SK-N-SH treated with all-trans-retinoic acid at 6 μM for 48 hours (cell line): Measurements from ENCODE around the gene C11orf21.
A peak's percentile ranks its signal among the peaks of the same experiment; 100 is the strongest.

Experiments
- ATAC-seq: fragments of 200-7000 bp; cut with Tn5 transposase; 3 replicates; pipeline ENCODE4 v1.9.1; 2020; ENCODE audit warnings: mild to moderate bottlenecking, moderate library complexity
- ARNTL ChIP-seq: fragments of 450-650 bp; formaldehyde crosslinking; IDR thresholded peaks from 2 replicates; pipeline ENCODE4 v1.5.0; 2020; ENCODE audit warnings: low read depth, mild to moderate bottlenecking, moderate library complexity, borderline replicate concordance
- BACH2 ChIP-seq: fragments of 250-450 bp; sonication (Bioruptor Pico); IDR thresholded peaks from 2 replicates; pipeline ENCODE4 v1.9.0; 2021; ENCODE audit warnings: mild to moderate bottlenecking, borderline replicate concordance
- CSRNP3 ChIP-seq: fragments of 250-450 bp; sonication (Bioruptor Pico); IDR thresholded peaks from 2 replicates; pipeline ENCODE4 v1.5.1; 2021; ENCODE audit warnings: mild to moderate bottlenecking, moderate library complexity
- ESRRG ChIP-seq: fragments of 250-450 bp; sonication (Bioruptor Pico); IDR thresholded peaks from 2 replicates; pipeline ENCODE4 v1.6.1; 2021; ENCODE audit warnings: mild to moderate bottlenecking
- GLIS3 ChIP-seq: fragments of 250-450 bp; sonication (Bioruptor Pico); IDR thresholded peaks from 2 replicates; pipeline ENCODE4 v1.5.0; 2020; ENCODE audit warnings: mild to moderate bottlenecking, moderate library complexity
- ISL1 ChIP-seq: fragments of 250-450 bp; sonication (Bioruptor Pico); IDR thresholded peaks from 2 replicates; pipeline ENCODE4 v2.1.2; 2022; ENCODE audit warnings: mild to moderate bottlenecking, moderate library complexity
- OSR1 ChIP-seq: fragments of 250-450 bp; sonication (Bioruptor Pico); IDR thresholded peaks from 2 replicates; pipeline ENCODE4 v1.8.0; 2022; ENCODE audit warnings: moderate library complexity, mild to moderate bottlenecking, inconsistent platforms
- PPARA ChIP-seq: fragments of 250-450 bp; sonication (Bioruptor Pico); IDR thresholded peaks from 2 replicates; pipeline ENCODE4 v1.5.0; 2020; ENCODE audit warnings: mild to moderate bottlenecking, borderline replicate concordance
- RARB ChIP-seq: fragments of 250-450 bp; sonication (Bioruptor Pico); IDR thresholded peaks from 2 replicates; pipeline ENCODE4 v1.8.0; 2021; ENCODE audit warnings: mild to moderate bottlenecking, moderate library complexity
- TCF4 ChIP-seq: fragments of 250-450 bp; sonication (Bioruptor Pico); IDR thresholded peaks from 2 replicates; pipeline ENCODE4 v1.8.0; 2021; ENCODE audit warnings: mild to moderate bottlenecking, moderate library complexity, borderline replicate concordance
- TOX ChIP-seq: fragments of 250-450 bp; sonication (Bioruptor Pico); IDR thresholded peaks from 2 replicates; pipeline ENCODE4 v1.8.0; 2021; ENCODE audit warnings: mild to moderate bottlenecking, moderate library complexity, borderline replicate concordance
- ZC3H10 ChIP-seq: fragments of 250-450 bp; sonication (Bioruptor Pico); IDR thresholded peaks from 2 replicates; pipeline ENCODE4 v1.5.1; 2021; ENCODE audit warnings: mild to moderate bottlenecking, moderate library complexity
- ZFP3 ChIP-seq: fragments of 250-450 bp; sonication (Bioruptor Pico); IDR thresholded peaks from 2 replicates; pipeline ENCODE4 v1.5.0; 2020; ENCODE audit warnings: mild to moderate bottlenecking, moderate library complexity
- ZFP30 ChIP-seq: fragments of 450-650 bp; formaldehyde crosslinking; IDR thresholded peaks from 2 replicates; pipeline ENCODE4 v1.5.0; 2022; ENCODE audit warnings: mild to moderate bottlenecking, moderate library complexity
- ZNF565 ChIP-seq: fragments of 450-650 bp; formaldehyde crosslinking; conservative IDR thresholded peaks from 2 replicates; pipeline ENCODE4 v1.5.0; 2020; ENCODE audit warnings: low read depth, mild to moderate bottlenecking, moderate library complexity
- ZNF70 ChIP-seq: fragments of 450-650 bp; formaldehyde crosslinking; IDR thresholded peaks from 2 replicates; pipeline ENCODE4 v1.5.0; 2020; ENCODE audit warnings: mild to moderate bottlenecking, moderate library complexity
- ZNF8 ChIP-seq: fragments of 450-650 bp; formaldehyde crosslinking; IDR thresholded peaks from 2 replicates; pipeline ENCODE4 v1.5.0; 2020; ENCODE audit warnings: mild to moderate bottlenecking, moderate library complexity
- TF ChIP-seq, protein P1 (sequence below): fragments of 250-450 bp; sonication (Bioruptor Pico); IDR thresholded peaks from 2 replicates; pipeline ENCODE4 v1.5.0; 2020; ENCODE audit warnings: mild to moderate bottlenecking, moderate library complexity
- TF ChIP-seq, protein P2 (sequence below): fragments of 250-450 bp; sonication (Bioruptor Pico); IDR thresholded peaks from 2 replicates; pipeline ENCODE4 v1.5.1; 2020; ENCODE audit warnings: low read depth, mild to moderate bottlenecking, moderate library complexity
- TF ChIP-seq, protein P3 (sequence below): fragments of 250-450 bp; sonication (Bioruptor Pico); IDR thresholded peaks from 2 replicates; pipeline ENCODE4 v1.8.0; 2020; ENCODE audit warnings: mild to moderate bottlenecking, moderate library complexity, borderline replicate concordance

C11orf21 gene

DNA sequence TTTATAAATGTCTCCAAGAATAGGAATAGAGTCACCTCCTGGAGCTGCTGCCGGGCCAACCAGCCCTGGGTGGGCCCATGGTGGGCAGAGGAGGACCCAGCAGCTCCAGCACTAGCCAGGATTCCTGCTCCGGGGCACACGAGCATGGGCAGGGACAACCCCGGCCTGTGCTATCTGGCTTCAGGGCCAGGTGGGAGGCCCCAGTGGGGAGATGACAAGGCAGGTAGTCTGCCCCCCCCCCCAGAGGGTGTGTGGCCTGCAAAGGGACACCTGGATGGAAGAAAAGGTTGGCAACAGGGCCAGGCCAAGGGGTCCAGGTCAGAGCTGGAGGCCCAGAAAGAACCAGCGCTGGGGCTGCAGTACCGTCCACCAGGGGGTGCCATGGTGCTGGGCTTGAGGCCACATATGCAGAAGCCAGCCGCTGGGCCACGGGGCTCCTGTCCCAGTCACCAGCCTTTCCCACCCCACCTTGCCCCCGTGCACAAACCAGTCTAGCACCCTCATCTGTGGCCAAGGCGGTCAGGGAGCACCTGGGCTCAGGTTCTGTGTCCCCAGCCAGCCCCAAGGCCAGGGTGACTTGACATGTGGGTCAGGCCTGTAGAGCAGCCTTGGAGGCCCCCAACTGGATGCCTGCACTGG is 3.5 kb upstream of the C11orf21 start:
- TF ChIP-seq ZNF8 (CRISPR knock-in tag): no peak
- no peak for TF ChIP-seq CSRNP3
- TF ChIP-seq PPARA (CRISPR knock-in tag): no peak
- TF ChIP-seq, all 23 proteins: peak for 0

GRCh38 chr11:2304506-2305139 is 2.9 kb upstream of the C11orf21 start:
- ATAC-seq: no peak
- TF ChIP-seq ZNF8 (CRISPR knock-in tag) (no peak), ESRRG (no peak), ZNF70 (no peak), ARNTL (no peak), TOX (CRISPR knock-in tag) (no peak), ZNF565 (no peak), OSR1 (no peak), ZFP3 (CRISPR knock-in tag) (no peak), CSRNP3 (no peak), ZC3H10 (CRISPR knock-in tag) (no peak), PPARA (CRISPR knock-in tag) (no peak), GLIS3 (CRISPR knock-in tag) (no peak), RARB (CRISPR knock-in tag) (no peak)
- TF ChIP-seq, protein P1, sequence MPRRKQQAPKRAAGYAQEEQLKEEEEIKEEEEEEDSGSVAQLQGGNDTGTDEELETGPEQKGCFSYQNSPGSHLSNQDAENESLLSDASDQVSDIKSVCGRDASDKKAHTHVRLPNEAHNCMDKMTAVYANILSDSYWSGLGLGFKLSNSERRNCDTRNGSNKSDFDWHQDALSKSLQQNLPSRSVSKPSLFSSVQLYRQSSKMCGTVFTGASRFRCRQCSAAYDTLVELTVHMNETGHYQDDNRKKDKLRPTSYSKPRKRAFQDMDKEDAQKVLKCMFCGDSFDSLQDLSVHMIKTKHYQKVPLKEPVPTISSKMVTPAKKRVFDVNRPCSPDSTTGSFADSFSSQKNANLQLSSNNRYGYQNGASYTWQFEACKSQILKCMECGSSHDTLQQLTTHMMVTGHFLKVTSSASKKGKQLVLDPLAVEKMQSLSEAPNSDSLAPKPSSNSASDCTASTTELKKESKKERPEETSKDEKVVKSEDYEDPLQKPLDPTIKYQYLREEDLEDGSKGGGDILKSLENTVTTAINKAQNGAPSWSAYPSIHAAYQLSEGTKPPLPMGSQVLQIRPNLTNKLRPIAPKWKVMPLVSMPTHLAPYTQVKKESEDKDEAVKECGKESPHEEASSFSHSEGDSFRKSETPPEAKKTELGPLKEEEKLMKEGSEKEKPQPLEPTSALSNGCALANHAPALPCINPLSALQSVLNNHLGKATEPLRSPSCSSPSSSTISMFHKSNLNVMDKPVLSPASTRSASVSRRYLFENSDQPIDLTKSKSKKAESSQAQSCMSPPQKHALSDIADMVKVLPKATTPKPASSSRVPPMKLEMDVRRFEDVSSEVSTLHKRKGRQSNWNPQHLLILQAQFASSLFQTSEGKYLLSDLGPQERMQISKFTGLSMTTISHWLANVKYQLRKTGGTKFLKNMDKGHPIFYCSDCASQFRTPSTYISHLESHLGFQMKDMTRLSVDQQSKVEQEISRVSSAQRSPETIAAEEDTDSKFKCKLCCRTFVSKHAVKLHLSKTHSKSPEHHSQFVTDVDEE (CRISPR knock-in tag): no peak
- TF ChIP-seq, protein P2, sequence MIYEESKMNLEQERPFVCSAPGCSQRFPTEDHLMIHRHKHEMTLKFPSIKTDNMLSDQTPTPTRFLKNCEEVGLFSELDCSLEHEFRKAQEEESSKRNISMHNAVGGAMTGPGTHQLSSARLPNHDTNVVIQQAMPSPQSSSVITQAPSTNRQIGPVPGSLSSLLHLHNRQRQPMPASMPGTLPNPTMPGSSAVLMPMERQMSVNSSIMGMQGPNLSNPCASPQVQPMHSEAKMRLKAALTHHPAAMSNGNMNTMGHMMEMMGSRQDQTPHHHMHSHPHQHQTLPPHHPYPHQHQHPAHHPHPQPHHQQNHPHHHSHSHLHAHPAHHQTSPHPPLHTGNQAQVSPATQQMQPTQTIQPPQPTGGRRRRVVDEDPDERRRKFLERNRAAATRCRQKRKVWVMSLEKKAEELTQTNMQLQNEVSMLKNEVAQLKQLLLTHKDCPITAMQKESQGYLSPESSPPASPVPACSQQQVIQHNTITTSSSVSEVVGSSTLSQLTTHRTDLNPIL: no peak
- TF ChIP-seq, protein P3, sequence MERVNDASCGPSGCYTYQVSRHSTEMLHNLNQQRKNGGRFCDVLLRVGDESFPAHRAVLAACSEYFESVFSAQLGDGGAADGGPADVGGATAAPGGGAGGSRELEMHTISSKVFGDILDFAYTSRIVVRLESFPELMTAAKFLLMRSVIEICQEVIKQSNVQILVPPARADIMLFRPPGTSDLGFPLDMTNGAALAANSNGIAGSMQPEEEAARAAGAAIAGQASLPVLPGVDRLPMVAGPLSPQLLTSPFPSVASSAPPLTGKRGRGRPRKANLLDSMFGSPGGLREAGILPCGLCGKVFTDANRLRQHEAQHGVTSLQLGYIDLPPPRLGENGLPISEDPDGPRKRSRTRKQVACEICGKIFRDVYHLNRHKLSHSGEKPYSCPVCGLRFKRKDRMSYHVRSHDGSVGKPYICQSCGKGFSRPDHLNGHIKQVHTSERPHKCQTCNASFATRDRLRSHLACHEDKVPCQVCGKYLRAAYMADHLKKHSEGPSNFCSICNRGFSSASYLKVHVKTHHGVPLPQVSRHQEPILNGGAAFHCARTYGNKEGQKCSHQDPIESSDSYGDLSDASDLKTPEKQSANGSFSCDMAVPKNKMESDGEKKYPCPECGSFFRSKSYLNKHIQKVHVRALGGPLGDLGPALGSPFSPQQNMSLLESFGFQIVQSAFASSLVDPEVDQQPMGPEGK: no peak
- TF ChIP-seq, all 23 proteins: peak for 0

More for the DNA sequence above, 3.5 kb upstream of the C11orf21 start:
- ATAC-seq: peak; percentile 87

DNA sequence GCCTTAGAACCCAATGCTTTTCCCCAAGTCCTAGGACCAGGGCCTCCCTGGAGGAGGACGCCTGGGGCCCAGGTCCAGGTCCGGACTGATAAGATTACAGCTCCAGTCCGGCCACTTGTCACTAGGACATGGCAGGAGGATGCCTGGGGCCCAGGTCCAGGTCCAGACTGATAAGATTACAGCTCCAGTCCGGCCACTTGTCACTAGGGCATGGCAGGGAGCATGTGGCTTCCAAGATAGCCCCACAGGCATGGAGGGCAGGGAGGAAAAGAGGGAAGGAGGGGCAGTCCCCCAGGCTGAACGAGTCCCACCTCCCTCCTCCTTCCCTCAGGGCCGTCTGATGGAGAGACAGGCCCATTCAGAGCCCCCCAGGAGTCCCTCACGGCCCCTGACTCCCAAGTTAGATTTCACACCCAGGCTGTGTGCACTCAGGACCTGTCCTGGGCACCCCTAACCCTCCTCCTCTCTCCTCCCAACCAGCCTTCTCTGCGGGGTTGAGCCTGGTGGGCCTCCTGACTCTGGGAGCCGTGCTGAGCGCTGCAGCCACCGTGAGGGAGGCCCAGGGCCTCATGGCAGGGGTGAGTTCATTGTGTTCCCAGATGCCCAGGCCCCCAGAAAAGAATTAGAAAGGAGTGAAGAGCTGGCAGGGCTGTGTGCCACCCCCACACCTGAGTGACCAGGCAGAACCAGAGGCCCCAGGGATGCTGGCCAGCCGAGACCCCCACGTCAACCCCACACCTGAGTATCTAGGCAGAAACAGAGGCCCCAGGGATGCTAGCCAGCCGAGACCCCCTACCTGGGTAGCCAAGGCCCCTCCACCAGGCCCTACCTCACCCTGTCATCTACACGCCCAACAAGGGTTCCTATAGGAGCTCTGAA is 2.1 kb upstream of the C11orf21 start:
- no peak for ATAC-seq
- no peak for TF ChIP-seq OSR1
- TF ChIP-seq CSRNP3: no peak
- TF ChIP-seq ARNTL: no peak
- no peak for TF ChIP-seq BACH2 (CRISPR knock-in tag)
- TF ChIP-seq TCF4: no peak
- no peak for TF ChIP-seq ZNF8 (CRISPR knock-in tag)
- TF ChIP-seq ZNF70: no peak
- TF ChIP-seq ZFP30: no peak
- TF ChIP-seq, protein P1 (CRISPR knock-in tag): no peak
- TF ChIP-seq ISL1 (CRISPR knock-in tag): no peak
